Measurements from ENCODE around the gene ENPP5.

Gene ENPP5

GRCh38 chr6:46170357-46171289 is at the start of gene ENPP5:
ENPP5 (minus strand) TSS chr6:46170980; CDS start chr6:46168262, 2,718 bp downstream.
- peak; percentile 92 for DNase-seq

- no peak for DNase-seq
Measured at GRCh38 chr6:46219661-46220060, 48.9 kb upstream of the ENPP5 start.

GRCh38 chr6:46218457-46218856 is 47.7 kb upstream of the ENPP5 start:
- DNase-seq: no peak

- DNase-seq: no peak
Measured at GRCh38 chr6:46217671-46218131, 46.9 kb upstream of the ENPP5 start.

DNA sequence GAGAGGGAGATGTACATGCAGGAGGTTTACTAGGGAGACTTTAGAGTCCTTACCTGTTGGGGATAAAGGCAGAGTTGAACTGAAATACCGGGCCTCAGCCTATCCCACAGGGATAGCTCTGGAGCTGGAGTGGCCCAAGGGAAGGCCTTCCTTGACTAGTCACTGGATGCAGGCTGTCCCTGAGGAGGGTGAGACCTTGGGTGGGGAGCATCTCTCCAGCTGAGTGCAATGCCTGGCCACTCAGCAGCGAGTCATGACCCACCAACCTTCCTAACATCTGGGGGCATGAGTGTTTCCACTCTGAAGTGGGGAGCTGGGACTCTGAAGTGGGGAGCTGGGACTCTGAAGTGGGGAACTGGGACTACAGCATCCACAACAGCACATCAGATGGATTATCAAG is 46.1 kb upstream of the ENPP5 start:
- DNase-seq: no peak

DNA sequence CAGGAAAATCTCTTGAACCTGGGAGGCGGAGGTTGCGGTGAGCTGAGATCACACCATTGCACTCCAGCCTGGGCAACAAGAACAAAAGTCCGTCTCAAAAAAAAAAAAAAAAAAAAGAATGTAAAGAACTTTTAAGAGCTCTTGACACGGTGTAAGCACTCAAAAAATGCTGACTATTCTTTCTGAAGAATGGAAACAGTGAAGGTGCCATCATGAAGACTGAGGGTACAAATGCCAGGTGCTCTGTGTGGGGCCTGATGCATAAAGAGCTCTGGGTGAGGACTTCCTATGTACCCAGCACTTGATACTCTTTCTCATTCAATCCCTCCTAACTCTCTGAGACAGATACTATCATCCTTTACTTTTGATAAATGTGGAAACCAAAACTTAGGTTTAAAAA is 45.0 kb upstream of the ENPP5 start:
- no peak for DNase-seq

- no peak for DNase-seq
Measured at GRCh38 chr6:46215213-46215612, 44.4 kb upstream of the ENPP5 start.

DNA sequence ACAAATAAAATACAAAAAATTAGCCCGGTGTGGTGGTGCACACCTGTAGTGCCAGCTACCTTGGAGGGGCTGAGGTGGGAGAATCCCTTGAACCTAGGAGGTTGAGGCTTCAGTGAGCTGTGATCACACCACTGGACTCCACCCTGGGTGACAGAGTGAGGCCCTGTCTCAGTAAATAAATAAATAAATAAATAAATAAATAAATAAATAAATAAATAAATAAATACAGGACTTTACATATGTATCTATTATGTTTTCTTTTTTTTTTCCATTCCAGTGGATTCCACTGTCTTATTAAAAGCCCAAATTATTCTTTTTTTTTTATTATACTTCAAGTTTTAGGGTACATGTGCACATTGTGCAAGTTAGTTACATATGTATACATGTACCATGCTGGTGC is 41.1 kb upstream of the ENPP5 start:
- DNase-seq: no peak

DNA sequence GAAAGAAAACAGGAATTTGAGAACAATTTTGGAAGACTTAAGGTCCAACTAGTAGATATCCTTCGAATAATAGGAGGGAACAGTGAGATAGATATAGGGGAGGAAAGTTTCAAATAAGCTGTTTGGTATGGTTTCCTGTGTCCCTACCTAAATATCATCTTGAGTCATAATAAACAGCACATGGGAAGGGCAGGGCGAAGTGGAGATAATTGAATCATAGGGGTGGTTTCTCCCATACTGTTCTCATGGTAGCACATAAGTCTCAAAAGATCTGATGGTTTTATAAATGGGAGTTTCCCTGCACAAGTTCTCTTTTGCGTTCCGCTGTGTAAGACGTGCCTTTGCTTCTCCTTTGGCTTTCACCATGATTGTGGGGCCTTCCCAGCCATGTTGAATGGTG is 39.5 kb upstream of the ENPP5 start:
- DNase-seq: no peak

DNA sequence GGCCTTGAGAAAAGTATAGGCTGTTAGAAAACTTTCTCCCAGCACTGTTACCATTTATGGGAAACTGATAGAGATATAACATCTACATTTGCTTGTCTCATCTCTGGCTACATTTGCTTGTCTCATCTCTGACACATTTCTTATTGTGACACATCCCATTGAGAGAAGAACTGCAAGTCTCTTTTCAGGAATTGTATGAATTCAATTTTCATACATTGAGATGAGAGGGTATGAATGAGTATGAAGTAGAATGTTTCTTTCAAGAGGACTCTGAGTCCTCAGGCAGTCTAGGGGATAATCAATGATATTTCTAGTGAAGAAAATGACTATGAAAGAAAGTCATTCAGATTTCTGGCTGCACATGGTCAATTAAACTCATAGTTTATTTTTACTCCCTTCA is 37.5 kb upstream of the ENPP5 start:
- DNase-seq: no peak

GRCh38 chr6:46207174-46207573 is 36.4 kb upstream of the ENPP5 start:
- DNase-seq: no peak

DNA sequence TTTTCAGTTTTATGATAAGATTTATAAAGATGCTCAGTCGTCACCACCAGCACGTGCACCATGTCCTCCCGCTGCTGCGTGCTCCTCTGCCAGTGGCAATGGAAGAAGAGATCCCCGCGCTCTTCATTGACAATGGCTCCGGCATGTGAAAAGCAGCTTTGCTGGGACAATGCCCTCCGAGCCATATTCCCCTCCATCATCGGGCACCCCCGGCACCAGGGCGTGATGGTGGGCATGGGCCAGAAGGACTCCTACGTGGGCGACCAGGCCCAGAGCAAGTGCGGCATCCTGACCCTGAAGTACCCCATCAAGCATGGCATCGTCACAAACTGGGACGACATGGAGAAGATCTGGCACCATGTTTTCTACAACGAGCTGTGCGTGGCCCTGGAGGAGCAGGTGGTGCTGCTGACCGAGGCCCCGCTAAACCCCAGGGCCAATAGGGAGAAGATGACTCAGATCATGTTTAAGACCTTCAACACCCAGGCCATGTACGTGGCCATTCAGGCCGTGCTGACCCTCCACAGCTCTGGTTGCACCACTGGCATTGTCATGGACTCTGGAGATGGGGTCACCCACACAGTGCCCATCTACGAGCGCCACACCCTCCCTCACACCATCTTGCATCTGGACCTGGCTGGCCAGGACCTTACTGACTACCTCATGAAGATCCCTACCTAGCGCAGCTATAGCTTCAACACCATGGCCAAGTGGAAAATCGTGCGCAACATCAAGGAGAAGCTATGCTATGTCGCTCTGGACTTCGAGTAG is 34.3 kb upstream of the ENPP5 start:
- no peak for DNase-seq

GRCh38 chr6:46203391-46204177 is 32.8 kb upstream of the ENPP5 start:
- no peak for DNase-seq

DNA sequence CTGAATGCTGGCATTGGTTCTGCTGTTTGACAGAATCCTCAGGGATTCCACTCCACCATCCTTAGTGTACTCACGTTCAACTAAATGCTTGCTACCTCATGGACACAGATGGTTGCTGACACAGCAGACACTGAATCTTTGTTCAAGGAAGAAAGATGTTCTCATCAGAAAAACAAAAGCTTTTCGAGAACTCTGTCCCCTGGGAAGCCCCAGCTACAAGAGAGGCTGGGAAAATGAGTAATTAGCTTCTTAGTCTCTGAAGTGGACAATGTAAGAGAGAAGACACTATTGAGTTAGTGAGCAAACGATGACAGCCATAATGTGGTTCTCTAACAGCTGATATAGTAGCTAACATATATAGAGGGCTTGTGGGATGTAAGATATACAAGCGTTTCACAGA is 30.9 kb upstream of the ENPP5 start:
- DNase-seq: no peak

DNA sequence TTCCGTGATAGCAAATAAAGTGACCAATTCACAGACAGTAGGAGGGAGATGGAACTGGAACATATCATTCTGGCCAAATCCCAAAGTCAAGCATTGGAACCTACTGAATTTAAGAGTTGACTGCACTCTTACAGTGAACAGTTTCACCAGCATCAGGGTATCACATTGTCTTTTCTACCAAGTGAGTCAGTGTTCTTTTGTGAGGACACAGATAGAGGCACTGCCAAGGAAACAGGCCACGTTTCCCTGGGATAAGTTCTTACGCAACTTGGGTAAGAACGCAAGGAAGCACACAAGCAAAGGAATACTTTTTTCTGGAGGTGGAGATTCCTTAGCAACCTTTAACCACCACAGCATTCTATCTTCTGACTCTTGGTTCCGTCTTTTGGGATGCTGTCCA is 28.6 kb upstream of the ENPP5 start:
- no peak for DNase-seq

- no peak for DNase-seq
Measured at GRCh38 chr6:46191961-46192360, 21.2 kb upstream of the ENPP5 start.

- DNase-seq: no peak
Measured at GRCh38 chr6:46190889-46191288, 20.1 kb upstream of the ENPP5 start.

- DNase-seq: no peak
Measured at GRCh38 chr6:46189726-46190125, 18.9 kb upstream of the ENPP5 start.

DNA sequence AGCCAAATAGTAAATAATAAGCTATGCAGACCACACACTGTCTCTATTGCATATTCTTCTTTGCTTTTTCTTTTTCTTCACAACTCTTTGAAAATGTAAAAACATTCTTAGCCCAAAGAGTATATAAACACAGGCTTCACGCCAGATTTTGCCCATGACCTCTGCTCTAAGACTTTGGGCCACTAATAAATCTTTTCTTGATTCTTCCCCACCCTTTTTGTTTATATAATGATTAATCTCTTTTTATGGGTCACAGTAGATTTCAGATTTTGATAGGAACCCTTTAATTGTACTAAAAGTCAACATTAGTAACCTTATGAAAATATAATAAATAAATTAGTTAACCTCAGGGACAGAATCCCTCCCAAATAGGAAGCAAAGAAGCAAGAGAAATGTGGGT is 15.8 kb upstream of the ENPP5 start:
- DNase-seq: no peak

DNA sequence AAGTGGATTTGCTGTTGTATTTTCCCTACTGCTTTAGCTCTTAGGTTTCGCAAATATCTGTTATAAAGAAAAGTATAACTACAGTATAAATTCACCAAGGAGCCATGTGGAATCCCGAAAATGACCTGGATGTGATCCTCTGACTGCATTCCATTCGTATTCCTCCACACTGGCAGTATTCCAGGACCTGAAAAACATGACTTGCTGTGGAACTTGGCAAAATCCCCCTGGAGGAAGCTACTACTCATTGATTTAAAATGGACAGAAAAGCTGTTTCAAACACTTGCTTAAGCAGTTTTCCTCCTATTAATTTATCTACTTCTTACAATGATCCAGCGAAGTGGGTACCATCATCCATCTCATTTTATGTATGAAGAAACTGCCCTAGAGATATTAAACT is 13.3 kb upstream of the ENPP5 start:
- DNase-seq: no peak

GRCh38 chr6:46175976-46176375 is 5.2 kb upstream of the ENPP5 start:
- DNase-seq: no peak

DNA sequence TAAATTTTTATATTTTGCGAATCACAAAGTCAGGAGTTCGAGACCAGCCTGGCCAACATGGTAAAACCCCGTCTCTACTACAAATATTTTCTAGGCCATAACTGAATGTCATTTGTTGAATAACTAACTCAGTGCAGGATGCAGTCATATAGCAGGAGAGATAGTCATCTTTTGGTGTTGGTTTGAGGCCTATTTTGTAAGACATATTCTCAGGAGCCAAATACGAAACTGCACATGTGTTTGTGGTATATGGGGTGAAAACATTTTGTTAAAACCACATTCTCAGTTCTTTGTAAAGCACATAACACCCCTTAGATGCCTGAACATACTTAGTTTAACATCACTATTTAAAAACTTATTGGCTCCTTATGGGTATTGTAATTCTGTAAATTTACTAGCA is 4.7 kb upstream of the ENPP5 start:
- no peak for DNase-seq

- DNase-seq: no peak
Measured at GRCh38 chr6:46174904-46175303, 4.1 kb upstream of the ENPP5 start.
